K562 (cell line): ENCODE measurements around the gene CD46. TPM values are rescaled to one million over a fixed set of nuclear protein-coding genes. Genes with fewer than 3 reads are reported as not detected.
A peak's percentile ranks its signal among the peaks of the same experiment; 100 is the strongest.

Source experiments
- CREBBP ChIP-seq: IDR thresholded peaks from one replicate; pipeline ENCODE4 v1.6.1; 2012; ENCODE audit warnings: low read depth, mild to moderate bottlenecking, control low read depth, inconsistent platforms, low read length
- CTBP1 ChIP-seq: fragments of 450-650 bp; IDR thresholded peaks from 2 replicates; pipeline ENCODE4 v1.6.1; 2016; ENCODE audit warnings: borderline replicate concordance
- FOSL1 ChIP-seq: fragments of 200-800 bp; sonication (Bioruptor generic); conservative IDR thresholded peaks from 2 replicates; pipeline ENCODE4 v1.6.1; 2016; ENCODE audit warnings: missing genetic modification characterization, missing compliant biosample characterization
- HOXB6 ChIP-seq: fragments of 250-450 bp; sonication (Bioruptor Pico); IDR thresholded peaks from 2 replicates; pipeline ENCODE4 v1.5.1; 2022; ENCODE audit warnings: mild to moderate bottlenecking, borderline replicate concordance
- JUND ChIP-seq, 2 experiments: IDR thresholded peaks; 2 replicates in 1 of 2; 3 replicates in 1 of 2; pipeline ENCODE4 v1.6.1; 2011; ENCODE audit warnings: borderline replicate concordance in 2 of 2, low read depth in 2 of 2, low read length in 2 of 2, improper control_type of control experiment in 1 of 2, missing biosample characterization in 1 of 2, missing genetic modification characterization in 1 of 2, missing genetic modification reagents in 1 of 2
- NR1H2 ChIP-seq: sonication (generic); formaldehyde crosslinking; IDR thresholded peaks from 2 replicates; pipeline ENCODE4 v1.4.0; 2020; ENCODE audit warnings: mild to moderate bottlenecking, missing genetic modification reagents
- NR2F6 ChIP-seq: fragments of 450-650 bp; formaldehyde crosslinking; IDR thresholded peaks from 2 replicates; pipeline ENCODE4 v1.4.0; 2020; ENCODE audit warnings: mild to moderate bottlenecking
- PPARD ChIP-seq: fragments of 250-450 bp; sonication (Bioruptor Pico); IDR thresholded peaks from 2 replicates; pipeline ENCODE4 v1.8.0; 2022; ENCODE audit warnings: inconsistent platforms, mild to moderate bottlenecking, moderate library complexity
- RBM14 ChIP-seq: fragments of 200-400 bp; formaldehyde crosslinking; IDR thresholded peaks from 2 replicates; pipeline ENCODE4 v1.6.1; 2018; ENCODE audit warnings: low read depth, mild to moderate bottlenecking, low read length, moderate library complexity, borderline replicate concordance; ENCODE audit not compliant: insufficient read depth
- SIN3B ChIP-seq: fragments of 450-650 bp; IDR thresholded peaks from 2 replicates; pipeline ENCODE4 v1.6.1; 2017; ENCODE audit warnings: low read depth, mild to moderate bottlenecking, moderate library complexity
- SMAD2 ChIP-seq: fragments of 150-350 bp; IDR thresholded peaks from 2 replicates; pipeline ENCODE4 v1.6.1; 2014; ENCODE audit warnings: low read depth, mild to moderate bottlenecking, low read length
- STAT5B ChIP-seq: fragments of 250-450 bp; sonication (Bioruptor Pico); IDR thresholded peaks from 2 replicates; pipeline ENCODE4 v1.8.0; 2021; ENCODE audit warnings: mild to moderate bottlenecking, inconsistent platforms
- SUPT5H ChIP-seq: fragments of 450-650 bp; IDR thresholded peaks from 2 replicates; pipeline ENCODE4 v1.6.1; 2016
- ZEB2 ChIP-seq: fragments of 450-650 bp; IDR thresholded peaks from 2 replicates; pipeline ENCODE4 v1.6.1; 2016
- ZNF23 ChIP-seq: fragments of 250-450 bp; sonication (Bioruptor Pico); IDR thresholded peaks from 2 replicates; pipeline ENCODE4 v1.4.0; 2020; ENCODE audit warnings: mild to moderate bottlenecking
- ZNF3 ChIP-seq: fragments of 250-450 bp; sonication (Bioruptor Pico); IDR thresholded peaks from 2 replicates; pipeline ENCODE4 v1.5.0; 2021; ENCODE audit warnings: mild to moderate bottlenecking, moderate library complexity
- polyA plus RNA-seq, 8 experiments: library from polyadenylated mRNA; depleted of rRNA in 4 of 8; stranded (reverse) in 5 of 8; unstranded in 3 of 8; fragments of >200 nt; fragmentation: Nextera tagmentation in 2 of 8; fragmentation: Illumina TruSeq in 1 of 8; extraction: Ambion mirVana in 2 of 8; extraction: Trizol in 1 of 8; gene quantifications; 2 replicates each; pipeline versions ENCODE4 v1.2.1 to v1.2.3, GENCODE V29; 2011 to 2014; ENCODE audit warnings: inconsistent platforms in 1 of 8, missing spikeins in 1 of 8
- total RNA-seq, 7 experiments: library from RNA; depleted of rRNA in 6 of 7; stranded (reverse); fragments of >200 nt in 6 of 7; fragmentation: Illumina TruSeq in 2 of 7; extraction: Trizol in 2 of 7; gene quantifications; 2 replicates each; pipeline versions ENCODE4 v1.2.1 to v1.2.3, GENCODE V29; 2011 to 2021; ENCODE audit warnings: low replicate concordance in 1 of 7
- TF ChIP-seq, protein P1 (sequence below): fragments of 250-450 bp; sonication (Bioruptor Pico); IDR thresholded peaks from 2 replicates; pipeline ENCODE4 v1.5.0; 2020; ENCODE audit warnings: mild to moderate bottlenecking, borderline replicate concordance
- TF ChIP-seq, protein P2 (sequence below): fragments of 450-650 bp; conservative IDR thresholded peaks from 2 replicates; pipeline ENCODE4 v1.6.1; 2016; ENCODE audit warnings: missing genetic modification characterization, low read depth, mild to moderate bottlenecking, missing compliant biosample characterization, moderate library complexity
- TF ChIP-seq, protein P3 (sequence below): sonication (generic); formaldehyde crosslinking; IDR thresholded peaks from 2 replicates; pipeline ENCODE4 v1.8.1; 2023; ENCODE audit warnings: mild to moderate bottlenecking, missing genetic modification reagents
- TF ChIP-seq, protein P4 (sequence below), 2 experiments: fragments of 450-650 bp in 1 of 2; sonication (generic) in 1 of 2; formaldehyde crosslinking; conservative IDR thresholded peaks; 2 replicates each; pipeline versions ENCODE4 v1.4.0 to v1.8.1; 2020 to 2022; ENCODE audit warnings: mild to moderate bottlenecking in 1 of 2, missing genetic modification reagents in 1 of 2
- TF ChIP-seq, protein P5 (sequence below): sonication (generic); formaldehyde crosslinking; IDR thresholded peaks from 2 replicates; pipeline ENCODE4 v1.8.0; 2022; ENCODE audit warnings: mild to moderate bottlenecking, low read depth, missing genetic modification reagents

Gene CD46
- total and polyA plus RNA-seq, 9 of the 15 experiments (the other 6 are each of a cell fraction or from before 2014, with no cell fraction given), result 87.9 to 374 (median 156) TPM

DNA sequence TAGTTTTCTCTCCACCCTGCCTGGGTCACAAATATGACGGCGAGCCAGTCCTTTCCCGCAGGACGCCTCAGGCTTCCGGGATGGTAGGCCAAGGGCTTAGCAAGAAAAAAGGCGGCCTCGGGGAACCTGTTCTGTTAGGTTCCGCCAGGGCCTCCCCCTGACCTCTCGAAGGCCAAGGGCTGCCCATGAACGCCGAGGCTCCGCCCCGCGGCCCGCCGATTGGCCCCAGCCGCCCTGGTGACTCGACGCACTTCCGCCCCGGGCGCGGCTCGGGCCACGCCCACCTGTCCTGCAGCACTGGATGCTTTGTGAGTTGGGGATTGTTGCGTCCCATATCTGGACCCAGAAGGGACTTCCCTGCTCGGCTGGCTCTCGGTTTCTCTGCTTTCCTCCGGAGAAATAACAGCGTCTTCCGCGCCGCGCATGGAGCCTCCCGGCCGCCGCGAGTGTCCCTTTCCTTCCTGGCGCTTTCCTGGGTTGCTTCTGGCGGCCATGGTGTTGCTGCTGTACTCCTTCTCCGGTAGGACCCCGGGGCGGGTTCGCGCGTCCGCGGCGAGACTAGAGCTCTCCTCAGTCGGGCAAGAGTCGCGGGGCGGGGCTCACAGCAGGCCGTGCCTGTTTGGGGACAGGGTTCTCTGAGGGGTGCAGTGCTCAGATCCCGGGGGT, at the start of gene CD46 (continued):
- TF ChIP-seq CTBP1, result peak; percentile 73; the same call in 1 of the 2 replicates
- TF ChIP-seq CREBBP, result no peak
- no peak for TF ChIP-seq HOXB6
- no peak for TF ChIP-seq ZNF23 (CRISPR knock-in tag)
- TF ChIP-seq STAT5B, result no peak
- TF ChIP-seq PPARD, result no peak
- TF ChIP-seq, protein P1, sequence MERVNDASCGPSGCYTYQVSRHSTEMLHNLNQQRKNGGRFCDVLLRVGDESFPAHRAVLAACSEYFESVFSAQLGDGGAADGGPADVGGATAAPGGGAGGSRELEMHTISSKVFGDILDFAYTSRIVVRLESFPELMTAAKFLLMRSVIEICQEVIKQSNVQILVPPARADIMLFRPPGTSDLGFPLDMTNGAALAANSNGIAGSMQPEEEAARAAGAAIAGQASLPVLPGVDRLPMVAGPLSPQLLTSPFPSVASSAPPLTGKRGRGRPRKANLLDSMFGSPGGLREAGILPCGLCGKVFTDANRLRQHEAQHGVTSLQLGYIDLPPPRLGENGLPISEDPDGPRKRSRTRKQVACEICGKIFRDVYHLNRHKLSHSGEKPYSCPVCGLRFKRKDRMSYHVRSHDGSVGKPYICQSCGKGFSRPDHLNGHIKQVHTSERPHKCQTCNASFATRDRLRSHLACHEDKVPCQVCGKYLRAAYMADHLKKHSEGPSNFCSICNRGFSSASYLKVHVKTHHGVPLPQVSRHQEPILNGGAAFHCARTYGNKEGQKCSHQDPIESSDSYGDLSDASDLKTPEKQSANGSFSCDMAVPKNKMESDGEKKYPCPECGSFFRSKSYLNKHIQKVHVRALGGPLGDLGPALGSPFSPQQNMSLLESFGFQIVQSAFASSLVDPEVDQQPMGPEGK (CRISPR knock-in tag), result no peak
- TF ChIP-seq NR2F6 (CRISPR knock-in tag), result no peak
- TF ChIP-seq SIN3B, result peak; percentile 67; the same call in 1 of the 2 replicates
- TF ChIP-seq NR1H2 (CRISPR knock-in tag), result no peak
- TF ChIP-seq, protein P2, sequence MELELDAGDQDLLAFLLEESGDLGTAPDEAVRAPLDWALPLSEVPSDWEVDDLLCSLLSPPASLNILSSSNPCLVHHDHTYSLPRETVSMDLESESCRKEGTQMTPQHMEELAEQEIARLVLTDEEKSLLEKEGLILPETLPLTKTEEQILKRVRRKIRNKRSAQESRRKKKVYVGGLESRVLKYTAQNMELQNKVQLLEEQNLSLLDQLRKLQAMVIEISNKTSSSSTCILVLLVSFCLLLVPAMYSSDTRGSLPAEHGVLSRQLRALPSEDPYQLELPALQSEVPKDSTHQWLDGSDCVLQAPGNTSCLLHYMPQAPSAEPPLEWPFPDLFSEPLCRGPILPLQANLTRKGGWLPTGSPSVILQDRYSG (tag), result no peak
- peak; percentile 52; the same call in 1 of the 2 replicates for TF ChIP-seq JUND (IDR thresholded peaks at IDR 0.05; ENCODE audit: borderline replicate concordance, low read depth, low read length)
- TF ChIP-seq JUND (tag; IDR thresholded peaks at IDR 0.05; ENCODE audit: borderline replicate concordance, low read depth, low read length), result no peak; the same call in 2 of the 3 replicates
- no peak for TF ChIP-seq RBM14
- TF ChIP-seq, protein P3, sequence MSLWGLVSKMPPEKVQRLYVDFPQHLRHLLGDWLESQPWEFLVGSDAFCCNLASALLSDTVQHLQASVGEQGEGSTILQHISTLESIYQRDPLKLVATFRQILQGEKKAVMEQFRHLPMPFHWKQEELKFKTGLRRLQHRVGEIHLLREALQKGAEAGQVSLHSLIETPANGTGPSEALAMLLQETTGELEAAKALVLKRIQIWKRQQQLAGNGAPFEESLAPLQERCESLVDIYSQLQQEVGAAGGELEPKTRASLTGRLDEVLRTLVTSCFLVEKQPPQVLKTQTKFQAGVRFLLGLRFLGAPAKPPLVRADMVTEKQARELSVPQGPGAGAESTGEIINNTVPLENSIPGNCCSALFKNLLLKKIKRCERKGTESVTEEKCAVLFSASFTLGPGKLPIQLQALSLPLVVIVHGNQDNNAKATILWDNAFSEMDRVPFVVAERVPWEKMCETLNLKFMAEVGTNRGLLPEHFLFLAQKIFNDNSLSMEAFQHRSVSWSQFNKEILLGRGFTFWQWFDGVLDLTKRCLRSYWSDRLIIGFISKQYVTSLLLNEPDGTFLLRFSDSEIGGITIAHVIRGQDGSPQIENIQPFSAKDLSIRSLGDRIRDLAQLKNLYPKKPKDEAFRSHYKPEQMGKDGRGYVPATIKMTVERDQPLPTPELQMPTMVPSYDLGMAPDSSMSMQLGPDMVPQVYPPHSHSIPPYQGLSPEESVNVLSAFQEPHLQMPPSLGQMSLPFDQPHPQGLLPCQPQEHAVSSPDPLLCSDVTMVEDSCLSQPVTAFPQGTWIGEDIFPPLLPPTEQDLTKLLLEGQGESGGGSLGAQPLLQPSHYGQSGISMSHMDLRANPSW (CRISPR knock-in tag), result peak; percentile 84; the same call in 1 of the 2 replicates
- TF ChIP-seq, protein P4, sequence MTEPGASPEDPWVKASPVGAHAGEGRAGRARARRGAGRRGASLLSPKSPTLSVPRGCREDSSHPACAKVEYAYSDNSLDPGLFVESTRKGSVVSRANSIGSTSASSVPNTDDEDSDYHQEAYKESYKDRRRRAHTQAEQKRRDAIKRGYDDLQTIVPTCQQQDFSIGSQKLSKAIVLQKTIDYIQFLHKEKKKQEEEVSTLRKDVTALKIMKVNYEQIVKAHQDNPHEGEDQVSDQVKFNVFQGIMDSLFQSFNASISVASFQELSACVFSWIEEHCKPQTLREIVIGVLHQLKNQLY (CRISPR knock-in tag; conservative IDR thresholded peaks at IDR 0.05), result no peak
- no peak for TF ChIP-seq ZNF3 (CRISPR knock-in tag)
- TF ChIP-seq FOSL1 (tag), result no peak
- TF ChIP-seq, protein P5, sequence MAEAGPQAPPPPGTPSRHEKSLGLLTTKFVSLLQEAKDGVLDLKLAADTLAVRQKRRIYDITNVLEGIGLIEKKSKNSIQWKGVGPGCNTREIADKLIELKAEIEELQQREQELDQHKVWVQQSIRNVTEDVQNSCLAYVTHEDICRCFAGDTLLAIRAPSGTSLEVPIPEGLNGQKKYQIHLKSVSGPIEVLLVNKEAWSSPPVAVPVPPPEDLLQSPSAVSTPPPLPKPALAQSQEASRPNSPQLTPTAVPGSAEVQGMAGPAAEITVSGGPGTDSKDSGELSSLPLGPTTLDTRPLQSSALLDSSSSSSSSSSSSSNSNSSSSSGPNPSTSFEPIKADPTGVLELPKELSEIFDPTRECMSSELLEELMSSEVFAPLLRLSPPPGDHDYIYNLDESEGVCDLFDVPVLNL (CRISPR knock-in tag), result no peak
- no peak for TF ChIP-seq SMAD2
- TF ChIP-seq ZEB2, result no peak
- TF ChIP-seq SUPT5H, result peak; percentile 93
